ENCODE data around the gene EVPL.

DNA sequence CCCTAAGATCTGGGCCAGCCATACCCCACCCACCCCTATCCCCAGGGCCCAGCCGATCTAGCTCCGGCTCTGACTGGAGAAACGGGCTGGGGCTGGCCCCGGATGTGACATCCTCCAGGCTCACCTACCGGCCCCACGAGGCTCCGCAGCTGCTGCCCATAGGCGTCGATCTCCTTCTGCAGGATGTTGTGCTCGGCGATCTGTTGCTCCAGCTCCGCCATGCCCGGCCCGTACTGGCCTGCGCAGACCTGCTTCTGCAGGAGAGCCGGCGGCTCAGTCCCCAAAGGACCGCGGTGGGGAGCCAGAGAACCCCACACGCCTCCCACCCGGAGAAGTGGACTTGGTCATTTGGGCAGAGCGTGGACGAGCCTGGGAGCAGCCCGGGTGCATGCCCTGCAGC is 4.8 kb downstream of the EVPL start:
- TF ChIP-seq ZBTB1 (tag by site-specific recombination; IDR thresholded peaks at IDR 0.05) (no peak), SP2 (tag by site-specific recombination; IDR thresholded peaks at IDR 0.05) (no peak), BCL11A (tag by site-specific recombination; IDR thresholded peaks at IDR 0.05; ENCODE audit: low read depth) (no peak), ZNF561 (tag by site-specific recombination; IDR thresholded peaks at IDR 0.05; ENCODE audit: borderline replicate concordance) (no peak)
- TF ChIP-seq, protein P1, sequence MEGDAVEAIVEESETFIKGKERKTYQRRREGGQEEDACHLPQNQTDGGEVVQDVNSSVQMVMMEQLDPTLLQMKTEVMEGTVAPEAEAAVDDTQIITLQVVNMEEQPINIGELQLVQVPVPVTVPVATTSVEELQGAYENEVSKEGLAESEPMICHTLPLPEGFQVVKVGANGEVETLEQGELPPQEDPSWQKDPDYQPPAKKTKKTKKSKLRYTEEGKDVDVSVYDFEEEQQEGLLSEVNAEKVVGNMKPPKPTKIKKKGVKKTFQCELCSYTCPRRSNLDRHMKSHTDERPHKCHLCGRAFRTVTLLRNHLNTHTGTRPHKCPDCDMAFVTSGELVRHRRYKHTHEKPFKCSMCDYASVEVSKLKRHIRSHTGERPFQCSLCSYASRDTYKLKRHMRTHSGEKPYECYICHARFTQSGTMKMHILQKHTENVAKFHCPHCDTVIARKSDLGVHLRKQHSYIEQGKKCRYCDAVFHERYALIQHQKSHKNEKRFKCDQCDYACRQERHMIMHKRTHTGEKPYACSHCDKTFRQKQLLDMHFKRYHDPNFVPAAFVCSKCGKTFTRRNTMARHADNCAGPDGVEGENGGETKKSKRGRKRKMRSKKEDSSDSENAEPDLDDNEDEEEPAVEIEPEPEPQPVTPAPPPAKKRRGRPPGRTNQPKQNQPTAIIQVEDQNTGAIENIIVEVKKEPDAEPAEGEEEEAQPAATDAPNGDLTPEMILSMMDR (tag by site-specific recombination; IDR thresholded peaks at IDR 0.05), result no peak
- TF ChIP-seq, protein P2, sequence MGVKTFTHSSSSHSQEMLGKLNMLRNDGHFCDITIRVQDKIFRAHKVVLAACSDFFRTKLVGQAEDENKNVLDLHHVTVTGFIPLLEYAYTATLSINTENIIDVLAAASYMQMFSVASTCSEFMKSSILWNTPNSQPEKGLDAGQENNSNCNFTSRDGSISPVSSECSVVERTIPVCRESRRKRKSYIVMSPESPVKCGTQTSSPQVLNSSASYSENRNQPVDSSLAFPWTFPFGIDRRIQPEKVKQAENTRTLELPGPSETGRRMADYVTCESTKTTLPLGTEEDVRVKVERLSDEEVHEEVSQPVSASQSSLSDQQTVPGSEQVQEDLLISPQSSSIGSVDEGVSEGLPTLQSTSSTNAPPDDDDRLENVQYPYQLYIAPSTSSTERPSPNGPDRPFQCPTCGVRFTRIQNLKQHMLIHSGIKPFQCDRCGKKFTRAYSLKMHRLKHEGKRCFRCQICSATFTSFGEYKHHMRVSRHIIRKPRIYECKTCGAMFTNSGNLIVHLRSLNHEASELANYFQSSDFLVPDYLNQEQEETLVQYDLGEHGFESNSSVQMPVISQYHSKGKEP (tag by site-specific recombination; IDR thresholded peaks at IDR 0.05), result no peak

Measured in HEK293 (cell line).